GM18517 (cell line): Measurements from ENCODE around the gene TNS2.

Source experiments
- ATAC-seq: cut with Tn5 transposase; IDR thresholded peaks from one replicate; pipeline ENCODE4 v1.9.1; 2021; ENCODE audit warnings: mild to moderate bottlenecking, moderate library complexity; ENCODE audit not compliant: unreplicated experiment

TNS2 gene

DNA sequence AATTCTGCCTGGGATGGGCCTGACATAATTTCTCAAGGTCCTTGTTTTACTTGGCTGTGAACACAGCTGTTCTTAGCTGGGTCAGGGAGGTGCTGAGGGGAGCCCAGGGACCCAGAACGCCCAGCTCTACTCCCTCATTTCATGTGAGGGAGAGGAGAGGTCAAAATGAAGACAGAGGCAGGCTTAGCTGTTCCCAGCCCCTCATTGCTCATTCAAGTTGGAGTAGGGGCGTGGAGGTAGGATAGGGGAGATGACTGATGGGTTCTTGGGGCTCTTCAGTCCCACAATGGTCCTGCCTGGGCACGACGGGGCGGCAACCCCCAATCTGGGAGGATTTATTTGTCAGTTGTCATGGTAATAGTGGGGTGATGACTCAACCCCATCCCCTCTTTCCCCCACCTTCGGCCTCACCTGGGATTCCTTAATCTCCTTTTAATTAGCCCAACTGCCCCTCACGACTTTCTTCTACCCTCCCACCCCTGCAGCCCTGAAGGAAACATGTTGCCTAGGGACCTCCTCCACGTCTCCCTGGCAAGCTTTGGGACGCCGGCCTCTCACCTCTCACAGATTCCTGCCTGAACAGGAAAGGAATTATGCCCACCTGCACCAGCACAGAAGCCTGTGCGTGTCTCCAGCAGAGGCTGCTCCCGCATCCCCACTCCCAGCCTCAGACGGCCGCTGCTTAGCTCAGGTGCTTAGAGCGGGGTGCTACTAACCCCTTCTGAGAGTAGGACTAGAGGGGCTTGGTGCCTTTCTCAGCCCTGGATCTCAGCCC is 19.1 kb downstream of the TNS2 start:
- no peak for ATAC-seq

GRCh38 chr12:53069621-53070410 is 20.0 kb downstream of the TNS2 start:
- no peak for ATAC-seq

GRCh38 chr12:53070877-53071492 is 21.1 kb downstream of the TNS2 start:
- no peak for ATAC-seq

GRCh38 chr12:53071591-53072551 is 22.0 kb downstream of the TNS2 start:
- no peak for ATAC-seq

DNA sequence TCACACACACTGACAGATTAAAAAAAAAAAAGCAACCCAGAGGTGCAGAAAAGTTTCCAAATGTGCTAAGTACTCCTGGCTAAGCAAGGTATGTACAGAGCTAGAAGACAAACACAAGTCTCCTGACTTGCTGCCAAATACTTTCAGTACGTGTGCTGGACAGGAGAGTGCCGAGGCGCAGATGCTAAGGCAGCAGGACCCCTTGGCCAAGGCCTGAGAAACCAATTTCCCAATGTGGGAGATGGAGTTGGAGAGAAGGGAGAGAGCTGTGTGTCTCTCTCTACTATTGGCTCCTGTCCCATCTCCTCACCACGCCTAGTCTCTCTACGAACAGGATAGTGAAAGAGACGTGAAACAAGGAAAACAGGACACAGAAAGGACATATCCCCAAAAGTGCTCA is 24.0 kb downstream of the TNS2 start:
- no peak for ATAC-seq

GRCh38 chr12:53074283-53074998 is 24.6 kb downstream of the TNS2 start:
- ATAC-seq: no peak

DNA sequence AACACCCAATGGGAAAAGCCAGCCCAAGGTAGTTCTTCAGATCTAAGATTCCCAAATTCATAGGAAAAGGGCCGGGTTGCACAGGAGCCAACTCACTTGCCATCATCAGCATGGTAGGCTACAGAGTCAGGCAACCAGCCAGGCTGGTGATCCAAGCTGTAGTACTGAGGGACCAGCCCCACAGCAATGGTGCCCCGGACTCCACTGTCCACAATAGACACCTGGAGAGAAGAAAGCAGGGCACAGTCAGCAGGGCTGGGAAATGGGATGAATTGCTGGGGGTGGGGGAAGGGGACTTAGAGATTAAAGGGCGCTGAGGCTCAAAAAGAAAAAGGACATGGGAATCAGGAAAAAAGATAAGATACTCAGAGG is 25.1 kb downstream of the TNS2 start:
- ATAC-seq: no peak

DNA sequence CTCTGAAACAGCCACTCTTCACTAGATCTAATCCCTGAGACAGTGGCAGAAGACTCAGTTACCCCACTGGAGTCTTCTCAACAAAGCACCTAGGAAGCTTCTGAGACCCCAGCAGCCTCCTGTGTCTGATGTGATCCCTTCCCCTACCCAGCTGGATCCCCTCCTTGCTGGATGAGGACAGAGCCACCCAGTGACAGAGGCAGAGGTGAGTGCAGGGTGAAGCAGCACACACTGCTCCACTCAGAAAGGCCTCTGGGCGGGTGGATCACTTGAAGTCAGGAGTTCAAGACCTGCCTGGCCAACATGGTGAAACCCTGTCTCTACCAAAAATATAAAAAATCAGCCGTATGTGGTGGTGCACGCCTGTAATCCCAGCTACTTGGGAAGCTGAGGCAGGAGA is 26.6 kb downstream of the TNS2 start:
- ATAC-seq: no peak

- ATAC-seq: no peak
Measured at GRCh38 chr12:53077030-53077429, 27.2 kb downstream of the TNS2 start.

DNA sequence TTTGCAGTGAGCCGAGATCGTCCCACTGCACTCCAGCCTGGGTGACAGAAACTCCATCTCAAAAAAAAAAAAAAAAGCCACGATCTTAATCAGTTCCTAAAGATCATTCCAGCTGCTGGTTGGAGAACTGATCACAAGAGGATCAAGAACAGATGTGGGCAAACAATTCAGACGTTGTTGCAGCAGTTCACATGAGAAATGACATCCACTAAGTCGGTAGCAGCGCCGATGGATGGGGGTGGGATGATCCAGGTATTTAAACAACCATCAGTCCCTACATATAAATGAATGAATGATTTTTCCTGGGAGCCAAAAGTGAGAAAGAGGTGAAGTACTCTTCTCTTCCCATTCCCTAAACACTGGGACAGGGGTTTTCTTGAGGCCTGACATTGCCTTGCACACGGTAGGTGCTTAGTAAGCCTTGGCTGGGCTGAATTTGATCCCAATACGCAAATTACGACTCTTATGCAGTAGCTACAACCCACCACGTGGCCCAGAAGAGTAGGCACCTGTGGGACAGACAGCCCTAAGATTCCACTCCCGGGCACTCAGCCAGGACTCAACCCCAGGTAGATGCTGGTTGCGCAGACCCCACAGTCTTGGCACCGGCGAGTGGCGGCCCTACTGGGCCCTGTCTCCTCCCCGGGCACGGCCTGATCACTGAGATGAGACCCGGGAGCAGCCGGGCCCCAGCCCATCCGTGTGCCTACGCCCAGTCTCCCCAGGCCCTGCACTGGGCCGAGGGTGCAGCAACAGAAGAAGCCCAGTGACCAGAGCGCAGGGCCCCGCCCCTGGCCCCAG is 28.8 kb downstream of the TNS2 start:
- no peak for ATAC-seq

DNA sequence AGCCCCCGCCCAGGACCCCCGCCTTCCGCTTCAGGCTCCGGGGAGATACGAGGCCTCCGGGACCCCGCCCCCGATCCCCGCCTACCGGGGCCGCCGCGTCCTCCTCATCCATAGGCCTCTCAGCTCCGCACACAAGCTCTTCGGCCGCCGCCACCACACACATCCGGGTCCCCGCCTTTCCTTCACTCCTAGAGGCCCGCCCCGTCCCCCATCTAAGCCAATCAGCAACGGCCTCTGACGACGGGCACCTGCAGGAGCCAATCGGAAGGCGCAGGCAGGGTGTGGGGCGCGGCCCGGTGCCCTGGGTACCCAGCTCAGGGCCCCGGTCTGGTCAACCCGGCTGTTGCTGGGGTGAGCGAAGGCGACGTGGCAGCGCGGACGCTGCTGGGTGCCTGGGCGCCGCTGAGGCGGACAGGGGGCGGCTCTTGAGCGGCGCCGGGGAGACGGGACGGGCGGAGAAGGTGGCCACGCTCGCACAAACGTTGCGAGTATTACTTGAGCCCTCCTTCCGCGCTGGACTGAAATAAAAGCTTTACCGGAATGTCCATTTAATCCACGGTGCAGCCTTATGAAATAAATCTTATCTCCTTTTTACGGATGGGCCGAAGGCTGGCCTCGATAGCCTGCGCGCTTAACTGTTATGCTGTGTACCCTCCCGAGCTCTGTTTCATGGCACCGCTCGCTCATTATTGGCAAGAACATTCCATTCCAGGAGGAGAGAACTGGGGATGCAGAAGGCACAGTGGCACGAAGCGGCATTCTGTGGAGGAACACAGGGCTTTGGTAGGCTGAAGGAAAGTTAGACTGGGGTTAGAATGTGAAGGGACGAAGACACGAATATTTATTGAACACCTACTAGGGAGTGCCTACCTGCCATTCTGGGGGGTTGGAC is 29.6 kb downstream of the TNS2 start, which contains the start of gene SPRYD3:
TSS of gene SPRYD3 (minus strand) at position 165 of the 892 bp plus-strand sequence. CDS start at position 108, 57 bp downstream.
- ATAC-seq: peak; percentile 93

DNA sequence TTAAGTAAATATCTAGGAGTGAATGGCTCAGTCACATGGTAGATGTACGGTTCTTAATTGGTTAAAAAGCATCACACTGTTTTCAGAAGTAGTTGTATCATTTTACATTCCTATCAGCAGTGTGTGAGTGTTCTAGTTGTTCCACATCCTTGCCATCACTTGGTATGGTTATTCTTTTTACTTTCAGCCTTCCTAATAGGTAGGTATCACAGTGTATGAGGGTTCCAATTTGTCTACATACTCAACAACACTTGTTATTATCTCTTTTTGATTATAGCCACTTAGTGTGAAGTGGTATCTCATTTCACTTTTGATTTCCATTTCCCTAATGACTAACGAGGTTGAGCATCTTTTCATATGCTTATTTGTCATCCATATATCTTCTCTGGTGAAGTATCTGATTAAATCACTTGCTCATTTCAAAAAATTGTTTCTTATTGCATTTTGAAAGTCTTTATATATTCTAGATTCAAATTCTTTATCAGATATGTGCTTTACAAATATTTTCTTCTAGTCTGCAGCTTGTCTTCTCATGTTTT is 32.8 kb downstream of the TNS2 start:
- ATAC-seq: no peak

DNA sequence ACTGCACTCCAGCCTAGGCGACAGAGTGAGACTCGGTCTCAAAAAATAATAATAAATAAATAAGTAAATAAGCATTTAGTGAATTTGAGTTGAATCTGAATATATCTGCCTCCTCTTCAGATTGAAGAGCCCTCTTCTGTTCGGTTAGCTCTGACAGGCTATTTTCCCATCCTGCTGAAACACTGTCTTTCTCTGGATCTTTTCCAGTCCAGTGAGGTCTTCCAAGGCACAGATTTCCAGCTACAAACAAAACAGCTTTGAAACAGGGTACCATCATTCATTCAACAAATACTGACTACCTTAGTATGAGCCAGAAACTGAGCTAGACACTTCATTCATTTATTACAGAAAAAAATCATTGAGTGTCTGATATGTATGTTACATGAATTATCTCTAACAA is 36.5 kb downstream of the TNS2 start:
- no peak for ATAC-seq

DNA sequence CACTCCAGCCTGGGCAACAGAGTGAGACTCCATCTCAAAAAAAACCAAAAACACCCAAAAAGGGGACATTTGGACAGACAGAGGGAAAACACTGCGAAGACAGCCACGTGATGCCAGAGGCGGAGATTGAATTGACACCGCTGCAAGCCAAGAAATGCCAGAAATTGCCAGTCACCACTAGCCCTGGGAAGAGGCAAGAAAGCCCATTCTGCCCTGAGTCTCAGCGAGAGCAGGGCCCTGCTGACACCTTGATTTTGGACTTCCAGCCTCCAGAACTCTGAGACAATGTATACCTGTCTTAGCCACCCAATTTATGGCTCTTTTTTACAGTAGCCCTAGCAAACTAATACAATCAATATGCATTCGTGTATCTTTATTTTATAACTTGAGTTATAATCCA is 40.2 kb downstream of the TNS2 start:
- ATAC-seq: no peak

DNA sequence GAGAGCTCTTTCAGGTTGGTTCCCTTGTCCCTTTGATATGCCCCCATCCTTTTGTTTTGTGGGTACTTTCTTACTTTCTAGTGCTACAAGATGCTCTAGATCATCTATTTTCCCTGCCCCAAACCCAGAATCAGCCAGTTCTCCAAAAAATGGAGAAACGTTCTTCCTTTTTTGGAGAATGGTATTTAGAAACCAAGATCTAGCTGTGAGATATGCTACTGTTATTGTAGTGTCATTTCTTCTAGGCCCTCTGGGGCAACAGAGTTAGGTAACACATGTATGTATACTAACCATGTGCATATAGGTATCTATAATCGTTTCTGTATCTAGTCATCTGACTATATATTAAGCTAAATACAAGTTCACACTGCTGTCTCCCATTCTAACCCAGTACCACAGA is 40.7 kb downstream of the TNS2 start:
- no peak for ATAC-seq

DNA sequence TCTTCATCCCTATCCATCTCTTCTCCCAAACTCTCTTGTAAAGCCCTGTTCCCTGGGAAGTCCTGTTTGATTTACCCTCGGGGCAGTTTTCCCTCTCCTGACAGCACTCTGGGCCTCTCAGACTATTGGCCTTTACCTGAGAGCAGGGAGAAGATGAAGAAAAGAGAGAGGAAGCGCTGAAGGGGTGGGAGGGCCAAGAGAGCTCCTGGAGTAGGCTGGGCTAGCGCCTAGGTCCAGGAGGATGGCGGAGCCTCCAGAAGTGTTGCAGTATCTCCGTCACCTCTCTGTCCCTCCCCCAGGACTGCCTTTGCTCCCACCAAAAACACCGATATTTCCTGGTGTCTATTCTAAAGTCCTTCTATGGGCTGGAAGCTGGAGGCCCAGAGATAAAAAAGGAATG is 41.9 kb downstream of the TNS2 start:
- ATAC-seq: no peak

- no peak for ATAC-seq
Measured at GRCh38 chr12:53093777-53094393, 44.0 kb downstream of the TNS2 start.

GRCh38 chr12:53094394-53094787 is 44.5 kb downstream of the TNS2 start:
- no peak for ATAC-seq
